GM23338 (cell line): ENCODE measurements around the gene YTHDF1. TPM values are rescaled to one million over a fixed set of nuclear protein-coding genes. Genes with fewer than 3 reads are reported as not detected.

Source experiments
- ATAC-seq: fragments of 200-7000 bp; cut with Tn5 transposase; 3 replicates; pipeline ENCODE4 v1.9.1; 2020
- DNase-seq: peaks from one replicate; pipeline ENCODE4 v3.0.0-alpha.2; 2015; ENCODE audit warnings: low spot score
- H2AFZ ChIP-seq: fragments of 200-600 bp; sonication (generic); 2 replicates; pipeline ENCODE4 v1.8.0; 2016; ENCODE audit warnings: antibody characterized with exemption, mild to moderate bottlenecking, moderate library complexity
- H3F3A ChIP-seq: fragments of 200-600 bp; sonication (generic); replicated peaks from 2 replicates; pipeline ENCODE4 v1.8.0; 2017; ENCODE audit warnings: antibody characterized with exemption, mixed run types, low read depth
- H3K27ac ChIP-seq: fragments of 200-600 bp; sonication (generic); 2 replicates; pipeline ENCODE4 v1.6.1; 2016; ENCODE audit warnings: low read depth
- H3K27me3 ChIP-seq: fragments of 200-600 bp; sonication (generic); 2 replicates; pipeline ENCODE4 v1.8.0; 2016; ENCODE audit warnings: mild to moderate bottlenecking, mixed run types, moderate library complexity; ENCODE audit not compliant: insufficient read depth
- H3K36me3 ChIP-seq: fragments of 200-600 bp; sonication (generic); 2 replicates; pipeline ENCODE4 v1.8.0; 2016; ENCODE audit warnings: mild to moderate bottlenecking; ENCODE audit not compliant: insufficient read depth
- H3K4me1 ChIP-seq: fragments of 200-600 bp; sonication (generic); 2 replicates; pipeline ENCODE4 v1.8.0; 2016; ENCODE audit warnings: mild to moderate bottlenecking, moderate library complexity; ENCODE audit not compliant: insufficient read depth
- H3K4me2 ChIP-seq: fragments of 200-600 bp; sonication (generic); 2 replicates; pipeline ENCODE4 v1.7.1; 2017; ENCODE audit warnings: mixed run types
- H3K4me3 ChIP-seq: fragments of 200-600 bp; sonication (generic); 2 replicates; pipeline ENCODE4 v1.6.1; 2016; ENCODE audit warnings: mixed run types
- H3K79me2 ChIP-seq: fragments of 200-600 bp; sonication (generic); replicated peaks from 2 replicates; pipeline ENCODE4 v1.8.0; 2017; ENCODE audit warnings: mild to moderate bottlenecking; ENCODE audit not compliant: insufficient read depth
- H3K9me2 ChIP-seq: fragments of 200-600 bp; sonication (generic); 2 replicates; pipeline ENCODE4 v1.8.0; 2017; ENCODE audit not compliant: insufficient read depth
- H4K20me1 ChIP-seq: fragments of 200-600 bp; sonication (generic); replicated peaks from 2 replicates; pipeline ENCODE4 v1.8.0; 2017; ENCODE audit warnings: mild to moderate bottlenecking; ENCODE audit not compliant: insufficient read depth
- H3K27ac Mint-ChIP-seq: 2 replicates; pipeline ENCODE4 v1.8.0; 2020; ENCODE audit warnings: inconsistent platforms, mild to moderate bottlenecking, moderate library complexity, mixed read lengths
- H3K27me3 Mint-ChIP-seq: 3 replicates; pipeline ENCODE4 v1.8.0; 2022; ENCODE audit warnings: low read depth, mild to moderate bottlenecking, moderate library complexity, mixed read lengths, inconsistent platforms; ENCODE audit not compliant: insufficient read depth, poor library complexity
- H3K36me3 Mint-ChIP-seq: 3 replicates; pipeline ENCODE4 v1.8.0; 2021; ENCODE audit warnings: low read depth, mild to moderate bottlenecking, inconsistent platforms, moderate library complexity, mixed read lengths
- H3K4me1 Mint-ChIP-seq: 3 replicates; pipeline ENCODE4 v1.8.0; 2020; ENCODE audit warnings: mild to moderate bottlenecking, inconsistent platforms, mixed read lengths
- H3K4me3 Mint-ChIP-seq: 3 replicates; pipeline ENCODE4 v1.8.0; 2021; ENCODE audit warnings: moderate library complexity, mild to moderate bottlenecking, inconsistent platforms, mixed read lengths
- H3K9me3 Mint-ChIP-seq: 3 replicates; pipeline ENCODE4 v1.8.0; 2020; ENCODE audit warnings: moderate library complexity, mild to moderate bottlenecking, inconsistent platforms, mixed read lengths
- EZH2 ChIP-seq: fragments of 200-600 bp; sonication (generic); IDR thresholded peaks from one replicate; pipeline ENCODE4 v1.8.0; 2017; ENCODE audit warnings: antibody characterized with exemption, mild to moderate bottlenecking, low read depth; ENCODE audit not compliant: unreplicated experiment
- JUNB ChIP-seq: IDR thresholded peaks from one replicate; pipeline ENCODE4 v1.6.1; 2016; ENCODE audit warnings: antibody characterized with exemption; ENCODE audit not compliant: unreplicated experiment
- NANOG ChIP-seq: IDR thresholded peaks from 2 replicates; pipeline ENCODE4 v1.6.1; 2016; ENCODE audit warnings: antibody characterized with exemption, borderline replicate concordance
- POLR2AphosphoS5 ChIP-seq: IDR thresholded peaks from 2 replicates; pipeline ENCODE4 v1.6.1; 2016; ENCODE audit warnings: antibody characterized with exemption, low read depth
- STAT1 ChIP-seq: IDR thresholded peaks from one replicate; pipeline ENCODE4 v1.6.1; 2016; ENCODE audit warnings: antibody characterized with exemption; ENCODE audit not compliant: unreplicated experiment
- ZNF114 ChIP-seq: fragments of 250-450 bp; sonication (Bioruptor Pico); IDR thresholded peaks from 2 replicates; pipeline ENCODE4 v1.5.0; 2020; ENCODE audit warnings: mild to moderate bottlenecking, moderate library complexity
- ZNF331 ChIP-seq: fragments of 250-450 bp; sonication (Bioruptor Pico); IDR thresholded peaks from 2 replicates; pipeline ENCODE4 v1.5.0; 2020; ENCODE audit warnings: low read depth, mild to moderate bottlenecking, moderate library complexity
- polyA plus RNA-seq: library from polyadenylated mRNA; unstranded; fragments of >200 nt; fragmentation: Nextera tagmentation; extraction: Ambion mirVana; gene quantifications from 2 replicates; pipeline ENCODE4 v1.2.1, GENCODE V29; 2016
- total RNA-seq: library from RNA; depleted of rRNA; stranded (reverse); fragments of >200 nt; shearing (Covaris generic); gene quantifications from 2 replicates; pipeline ENCODE4 v1.2.3, GENCODE V29; 2014
- TF ChIP-seq, protein P1 (sequence below), 2 experiments: fragments of 200-600 bp in 1 of 2; sonication (generic) in 1 of 2; conservative IDR thresholded peaks; 2 replicates each; pipeline versions ENCODE4 v1.5.1 to v1.6.1; 2016 to 2017; ENCODE audit warnings: antibody characterized with exemption in 2 of 2, low read depth in 2 of 2, mild to moderate bottlenecking in 2 of 2, moderate library complexity in 1 of 2
- TF ChIP-seq, protein P2 (sequence below): IDR thresholded peaks from one replicate; pipeline ENCODE4 v1.6.1; 2018; ENCODE audit warnings: antibody characterized with exemption; ENCODE audit not compliant: unreplicated experiment

The YTHDF1 gene
- total and polyA plus RNA-seq, 2 experiments from 2014 or later = 30.9 to 64.3 TPM

GRCh38 chr20:63206878-63207277 is 9.1 kb downstream of the YTHDF1 start:
- Histone ChIP-seq H3K4me1 (no peaks in the 10 kb centered on the region), H4K20me1 (peaks cover 70% of the 10 kb centered on the region), H2AFZ (no peak overlapping the region), H3K79me2 (peaks cover 100% of the 10 kb centered on the region), H3K4me3 (no peak overlapping the region), H3F3A (peaks cover 7% of the 10 kb centered on the region; the same call in 1 of the 2 replicates), H3K27me3 (no peaks in the 10 kb centered on the region), H3K9me2 (no peaks in the 10 kb centered on the region), H3K27ac (no peak overlapping the region), H3K36me3 (peaks cover 33% of the 10 kb centered on the region), H3K4me2 (no peak overlapping the region)
- ATAC-seq = no peak
- no peak overlapping the region for H3K4me3 Mint-ChIP-seq
- TF ChIP-seq ZNF114 (CRISPR knock-in tag) = no peak
- peaks cover 6% of the 10 kb centered on the region for H3K27me3 Mint-ChIP-seq
- peaks cover 3% of the 10 kb centered on the region; the same call in 1 of the 3 replicates for H3K4me1 Mint-ChIP-seq
- H3K27ac Mint-ChIP-seq = no peak overlapping the region
- DNase-seq = no peak
- no peaks in the 10 kb centered on the region for H3K9me3 Mint-ChIP-seq
- H3K36me3 Mint-ChIP-seq = peaks cover 92% of the 10 kb centered on the region

- Mint-ChIP-seq H3K36me3 (peaks cover 93% of the 10 kb centered on the region), H3K4me1 (peaks cover 3% of the 10 kb centered on the region; the same call in 1 of the 3 replicates), H3K27me3 (peaks cover 6% of the 10 kb centered on the region), H3K4me3 (no peak overlapping the region), H3K27ac (peak overlapping the region; percentile 65), H3K9me3 (no peaks in the 10 kb centered on the region)
- TF ChIP-seq STAT1 (no peak), POLR2AphosphoS5 (no peak), EZH2 (no peak), JUNB (no peak)
- H3K4me3 ChIP-seq = no peak overlapping the region
- H3K36me3 ChIP-seq = peaks cover 34% of the 10 kb centered on the region
- no peak overlapping the region for H2AFZ ChIP-seq
- no peaks in the 10 kb centered on the region for H3K9me2 ChIP-seq
- no peaks in the 10 kb centered on the region for H3K4me1 ChIP-seq
- H3F3A ChIP-seq = peaks cover 7% of the 10 kb centered on the region; the same call in 1 of the 2 replicates
- H3K27me3 ChIP-seq = no peaks in the 10 kb centered on the region
- DNase-seq (no peak), ATAC-seq (no peak)
- H3K27ac ChIP-seq = no peak overlapping the region
- H4K20me1 ChIP-seq = peaks cover 71% of the 10 kb centered on the region
- H3K79me2 ChIP-seq = peaks cover 100% of the 10 kb centered on the region
- no peak overlapping the region for H3K4me2 ChIP-seq
Observed at GRCh38 chr20:63205896-63206295, 10.0 kb downstream of the YTHDF1 start.

- H3F3A ChIP-seq = 0 out of 2 replicates have a peak, but pooled peaks cover 2% of the 10 kb centered on the region
- no peak overlapping the region for H3K4me2 ChIP-seq
- H3K27ac ChIP-seq = no peak overlapping the region
- Mint-ChIP-seq H3K36me3 (peaks cover 85% of the 10 kb centered on the region), H3K4me3 (no peak overlapping the region), H3K4me1 (no peaks in the 10 kb centered on the region), H3K9me3 (no peaks in the 10 kb centered on the region), H3K27me3 (peaks cover 6% of the 10 kb centered on the region), H3K27ac (no peak overlapping the region)
- DNase-seq = no peak
- no peaks in the 10 kb centered on the region for H3K9me2 ChIP-seq
- H3K4me1 ChIP-seq = no peaks in the 10 kb centered on the region
- peaks cover 73% of the 10 kb centered on the region for H4K20me1 ChIP-seq
- no peak overlapping the region for H3K4me3 ChIP-seq
- no peaks in the 10 kb centered on the region for H3K27me3 ChIP-seq
- H2AFZ ChIP-seq = no peak overlapping the region
- H3K79me2 ChIP-seq = peaks cover 100% of the 10 kb centered on the region
- no peak for ATAC-seq
- H3K36me3 ChIP-seq = peaks cover 28% of the 10 kb centered on the region
- TF ChIP-seq NANOG (no peak), ZNF114 (CRISPR knock-in tag) (no peak), STAT1 (no peak), ZNF331 (CRISPR knock-in tag) (no peak)
- TF ChIP-seq, protein P1, sequence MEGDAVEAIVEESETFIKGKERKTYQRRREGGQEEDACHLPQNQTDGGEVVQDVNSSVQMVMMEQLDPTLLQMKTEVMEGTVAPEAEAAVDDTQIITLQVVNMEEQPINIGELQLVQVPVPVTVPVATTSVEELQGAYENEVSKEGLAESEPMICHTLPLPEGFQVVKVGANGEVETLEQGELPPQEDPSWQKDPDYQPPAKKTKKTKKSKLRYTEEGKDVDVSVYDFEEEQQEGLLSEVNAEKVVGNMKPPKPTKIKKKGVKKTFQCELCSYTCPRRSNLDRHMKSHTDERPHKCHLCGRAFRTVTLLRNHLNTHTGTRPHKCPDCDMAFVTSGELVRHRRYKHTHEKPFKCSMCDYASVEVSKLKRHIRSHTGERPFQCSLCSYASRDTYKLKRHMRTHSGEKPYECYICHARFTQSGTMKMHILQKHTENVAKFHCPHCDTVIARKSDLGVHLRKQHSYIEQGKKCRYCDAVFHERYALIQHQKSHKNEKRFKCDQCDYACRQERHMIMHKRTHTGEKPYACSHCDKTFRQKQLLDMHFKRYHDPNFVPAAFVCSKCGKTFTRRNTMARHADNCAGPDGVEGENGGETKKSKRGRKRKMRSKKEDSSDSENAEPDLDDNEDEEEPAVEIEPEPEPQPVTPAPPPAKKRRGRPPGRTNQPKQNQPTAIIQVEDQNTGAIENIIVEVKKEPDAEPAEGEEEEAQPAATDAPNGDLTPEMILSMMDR (conservative IDR thresholded peaks at IDR 0.05; ENCODE audit: low read depth in 2 of 2) = no peak
- TF ChIP-seq, protein P2, sequence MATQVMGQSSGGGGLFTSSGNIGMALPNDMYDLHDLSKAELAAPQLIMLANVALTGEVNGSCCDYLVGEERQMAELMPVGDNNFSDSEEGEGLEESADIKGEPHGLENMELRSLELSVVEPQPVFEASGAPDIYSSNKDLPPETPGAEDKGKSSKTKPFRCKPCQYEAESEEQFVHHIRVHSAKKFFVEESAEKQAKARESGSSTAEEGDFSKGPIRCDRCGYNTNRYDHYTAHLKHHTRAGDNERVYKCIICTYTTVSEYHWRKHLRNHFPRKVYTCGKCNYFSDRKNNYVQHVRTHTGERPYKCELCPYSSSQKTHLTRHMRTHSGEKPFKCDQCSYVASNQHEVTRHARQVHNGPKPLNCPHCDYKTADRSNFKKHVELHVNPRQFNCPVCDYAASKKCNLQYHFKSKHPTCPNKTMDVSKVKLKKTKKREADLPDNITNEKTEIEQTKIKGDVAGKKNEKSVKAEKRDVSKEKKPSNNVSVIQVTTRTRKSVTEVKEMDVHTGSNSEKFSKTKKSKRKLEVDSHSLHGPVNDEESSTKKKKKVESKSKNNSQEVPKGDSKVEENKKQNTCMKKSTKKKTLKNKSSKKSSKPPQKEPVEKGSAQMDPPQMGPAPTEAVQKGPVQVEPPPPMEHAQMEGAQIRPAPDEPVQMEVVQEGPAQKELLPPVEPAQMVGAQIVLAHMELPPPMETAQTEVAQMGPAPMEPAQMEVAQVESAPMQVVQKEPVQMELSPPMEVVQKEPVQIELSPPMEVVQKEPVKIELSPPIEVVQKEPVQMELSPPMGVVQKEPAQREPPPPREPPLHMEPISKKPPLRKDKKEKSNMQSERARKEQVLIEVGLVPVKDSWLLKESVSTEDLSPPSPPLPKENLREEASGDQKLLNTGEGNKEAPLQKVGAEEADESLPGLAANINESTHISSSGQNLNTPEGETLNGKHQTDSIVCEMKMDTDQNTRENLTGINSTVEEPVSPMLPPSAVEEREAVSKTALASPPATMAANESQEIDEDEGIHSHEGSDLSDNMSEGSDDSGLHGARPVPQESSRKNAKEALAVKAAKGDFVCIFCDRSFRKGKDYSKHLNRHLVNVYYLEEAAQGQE = no peak
Observed at GRCh38 chr20:63204362-63204761, 11.6 kb downstream of the YTHDF1 start.
